Stimulated activated CD8-positive, alpha-beta memory T cell treated with anti-CD3 and anti-CD28 coated beads, Interleukin-7, amount 100 ng/mL, for 48 hours (primary cell): Measurements from ENCODE around the gene RESF1.

Source experiments
- DNase-seq, 2 donors: peaks; one replicate each; pipeline ENCODE4 v3.0.0-alpha.2; 2020; ENCODE audit warnings: low read depth in 1 of 2; ENCODE audit errors: extremely low read depth in 1 of 2

RESF1 gene

DNA sequence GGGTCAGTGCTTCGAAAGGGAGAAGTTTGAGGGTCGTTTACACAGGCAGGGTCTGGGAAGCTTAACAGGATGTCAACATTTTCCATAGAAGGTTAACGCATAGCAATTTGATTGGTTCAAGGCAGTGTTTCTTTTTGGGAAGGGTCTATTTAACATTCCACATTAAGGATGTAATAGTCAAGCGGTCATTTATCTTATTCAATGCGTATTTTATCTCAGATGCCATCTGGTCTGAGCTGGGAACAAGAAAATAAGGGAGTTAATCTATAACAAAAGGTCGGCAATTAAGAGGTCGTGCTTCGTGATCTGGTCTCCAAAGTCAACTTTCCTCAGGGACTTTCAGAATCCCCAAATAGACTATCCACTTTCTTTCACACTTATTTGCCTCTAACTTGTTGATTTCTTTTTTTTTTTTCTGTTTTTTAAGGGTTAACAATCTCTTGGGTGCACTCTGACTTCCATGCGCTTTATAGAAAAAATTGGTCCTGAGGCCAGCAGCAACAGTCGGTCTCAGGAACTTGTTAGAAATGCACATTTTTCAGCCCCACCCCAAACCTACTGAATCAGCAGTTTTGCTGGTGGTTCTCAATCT lies 550 bp upstream of the RESF1 start:
- DNase-seq = no peak

- DNase-seq = peak; percentile 39 to 41
Measured at GRCh38 chr12:31959701-31960391, 631 bp downstream of the RESF1 start.

DNA sequence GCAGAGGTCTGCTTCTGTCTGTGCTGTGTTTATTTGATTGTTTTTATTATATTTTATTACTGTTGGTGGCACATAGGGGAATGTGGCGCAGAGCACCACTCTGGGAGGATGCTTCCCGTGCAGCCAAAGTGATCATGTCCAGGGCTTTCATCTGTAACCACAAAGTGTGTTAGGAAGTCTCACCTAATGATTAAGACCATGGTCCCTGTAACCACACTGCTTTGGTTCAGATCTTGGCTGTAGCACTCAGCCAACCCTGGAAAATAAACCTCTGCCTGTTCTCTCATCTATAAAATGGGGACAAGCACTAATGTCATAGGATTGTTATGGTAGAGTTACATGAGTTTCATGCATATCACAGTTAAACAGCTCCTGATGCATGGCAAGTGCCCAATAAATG lies 1.9 kb downstream of the RESF1 start:
- no peak for DNase-seq

GRCh38 chr12:31962076-31962475 lies 2.9 kb downstream of the RESF1 start:
- DNase-seq = no peak

DNA sequence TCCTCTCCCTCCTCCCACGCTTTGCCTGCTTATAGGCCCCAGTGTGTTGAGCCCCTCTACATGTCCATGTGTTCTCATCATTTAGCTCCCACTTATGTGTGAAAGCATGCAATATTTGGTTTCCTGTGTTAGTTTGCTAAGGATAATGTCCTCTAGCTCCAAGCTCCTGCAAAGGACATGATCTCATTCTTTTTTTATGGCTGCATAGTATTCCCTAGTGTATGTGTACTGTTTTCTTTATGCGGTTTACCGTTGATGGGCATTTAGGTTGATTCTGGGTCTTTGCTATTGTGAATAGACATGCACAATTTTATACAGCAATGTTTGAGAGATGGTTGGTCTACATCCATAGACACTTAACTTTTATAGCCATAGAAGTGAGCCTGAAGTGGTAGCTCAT lies 5.1 kb downstream of the RESF1 start:
- DNase-seq = no peak

GRCh38 chr12:31965090-31965489 lies 5.9 kb downstream of the RESF1 start:
- no peak for DNase-seq

DNA sequence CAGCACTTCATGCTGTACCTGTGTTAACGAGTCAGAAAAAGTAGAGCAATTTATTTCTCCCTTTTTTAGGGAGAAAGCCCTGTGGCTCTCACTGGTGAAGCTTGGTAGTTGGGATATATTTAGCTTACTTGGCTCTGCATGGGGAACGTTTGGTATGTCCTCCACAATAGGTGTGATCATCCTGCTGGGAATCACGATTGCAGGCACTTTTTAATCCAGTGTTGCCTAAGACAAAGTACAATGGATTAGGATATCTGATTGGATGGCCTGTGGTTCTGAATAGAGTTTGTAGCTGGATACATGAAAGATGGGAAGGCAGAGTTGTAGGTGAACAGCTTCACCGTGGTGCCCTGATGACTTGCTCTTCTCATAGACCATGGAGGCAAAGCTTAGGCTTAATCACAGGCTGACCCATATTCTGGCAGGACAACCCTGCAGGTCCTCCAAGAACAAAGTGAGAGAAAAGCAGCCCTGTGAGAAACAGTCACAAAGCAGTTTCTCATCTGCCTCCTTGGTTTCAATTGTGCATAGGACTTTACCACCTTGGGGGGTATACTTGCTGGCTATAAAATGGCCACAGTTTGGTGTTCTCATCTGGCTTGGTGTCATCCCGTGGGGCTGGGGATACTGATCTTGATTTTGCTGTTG lies 7.5 kb downstream of the RESF1 start:
- no peak for DNase-seq

DNA sequence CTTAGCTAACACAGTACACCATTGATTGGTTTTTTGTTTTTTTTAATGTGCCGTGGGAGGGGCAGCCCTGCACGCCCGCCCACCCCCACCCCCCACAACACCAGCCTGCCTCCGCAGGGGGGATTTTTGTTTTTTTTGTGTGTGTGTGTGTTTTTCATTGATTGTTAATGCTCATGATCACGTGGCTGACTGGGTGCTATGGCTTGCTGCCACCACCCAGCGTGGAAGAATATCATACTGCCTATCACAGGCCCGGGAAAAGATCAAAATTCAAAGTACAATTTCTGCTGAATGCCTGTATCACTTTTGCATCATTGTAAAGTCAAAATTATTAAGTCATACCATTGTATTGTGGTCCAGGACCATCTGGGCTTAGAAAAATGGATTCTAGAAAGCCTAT lies 8.3 kb downstream of the RESF1 start:
- no peak for DNase-seq

GRCh38 chr12:31970199-31970598 lies 11.0 kb downstream of the RESF1 start:
- DNase-seq = no peak

DNA sequence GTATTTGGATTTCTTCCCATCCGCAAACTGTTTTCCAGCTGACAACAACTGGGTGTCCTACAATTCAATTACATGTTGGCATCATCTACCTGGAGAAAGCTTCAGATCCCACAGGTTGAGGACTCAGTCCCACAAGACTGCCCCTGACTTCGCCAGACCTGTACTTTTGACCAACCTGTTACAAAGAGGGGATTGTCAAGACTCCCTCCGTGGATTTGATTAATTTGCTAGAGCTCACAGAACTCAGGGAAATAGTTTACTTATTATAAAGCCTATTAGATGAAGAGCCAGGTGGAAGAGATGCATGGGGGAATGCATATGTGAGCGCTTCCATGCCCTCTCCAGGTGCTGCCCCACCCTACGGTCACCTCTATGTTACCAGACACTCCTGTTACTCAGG lies 14.6 kb downstream of the RESF1 start:
- DNase-seq = no peak

GRCh38 chr12:31974673-31975072 lies 15.5 kb downstream of the RESF1 start:
- DNase-seq = no peak

DNA sequence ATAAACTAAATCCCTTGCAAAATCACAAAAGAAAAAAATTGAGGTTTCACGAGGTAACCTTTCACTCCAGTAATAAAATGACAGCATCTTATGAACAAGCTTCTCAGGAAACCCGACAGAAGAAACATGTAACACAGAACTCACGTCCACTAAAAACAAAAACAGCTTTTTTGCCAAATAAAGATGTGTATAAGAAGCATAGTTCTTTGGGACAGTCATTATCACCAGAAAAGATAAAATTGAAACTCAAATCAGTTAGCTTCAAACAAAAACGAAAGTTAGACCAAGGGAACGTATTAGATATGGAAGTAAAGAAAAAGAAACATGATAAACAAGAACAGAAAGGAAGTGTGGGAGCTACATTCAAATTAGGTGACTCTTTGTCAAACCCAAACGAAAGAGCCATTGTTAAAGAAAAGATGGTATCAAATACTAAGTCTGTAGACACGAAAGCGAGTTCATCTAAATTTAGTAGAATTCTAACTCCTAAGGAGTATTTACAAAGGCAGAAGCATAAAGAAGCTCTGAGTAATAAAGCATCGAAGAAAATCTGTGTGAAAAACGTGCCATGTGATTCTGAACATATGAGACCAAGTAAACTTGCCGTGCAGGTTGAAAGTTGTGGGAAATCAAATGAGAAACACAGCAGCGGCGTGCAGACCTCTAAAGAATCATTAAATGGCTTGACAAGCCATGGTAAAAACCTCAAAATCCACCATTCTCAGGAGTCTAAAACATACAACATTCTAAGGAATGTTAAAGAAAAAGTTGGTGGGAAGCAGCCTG lies 25.8 kb downstream of the RESF1 start:
- no peak for DNase-seq

GRCh38 chr12:31985832-31986231 lies 26.6 kb downstream of the RESF1 start:
- no peak for DNase-seq

DNA sequence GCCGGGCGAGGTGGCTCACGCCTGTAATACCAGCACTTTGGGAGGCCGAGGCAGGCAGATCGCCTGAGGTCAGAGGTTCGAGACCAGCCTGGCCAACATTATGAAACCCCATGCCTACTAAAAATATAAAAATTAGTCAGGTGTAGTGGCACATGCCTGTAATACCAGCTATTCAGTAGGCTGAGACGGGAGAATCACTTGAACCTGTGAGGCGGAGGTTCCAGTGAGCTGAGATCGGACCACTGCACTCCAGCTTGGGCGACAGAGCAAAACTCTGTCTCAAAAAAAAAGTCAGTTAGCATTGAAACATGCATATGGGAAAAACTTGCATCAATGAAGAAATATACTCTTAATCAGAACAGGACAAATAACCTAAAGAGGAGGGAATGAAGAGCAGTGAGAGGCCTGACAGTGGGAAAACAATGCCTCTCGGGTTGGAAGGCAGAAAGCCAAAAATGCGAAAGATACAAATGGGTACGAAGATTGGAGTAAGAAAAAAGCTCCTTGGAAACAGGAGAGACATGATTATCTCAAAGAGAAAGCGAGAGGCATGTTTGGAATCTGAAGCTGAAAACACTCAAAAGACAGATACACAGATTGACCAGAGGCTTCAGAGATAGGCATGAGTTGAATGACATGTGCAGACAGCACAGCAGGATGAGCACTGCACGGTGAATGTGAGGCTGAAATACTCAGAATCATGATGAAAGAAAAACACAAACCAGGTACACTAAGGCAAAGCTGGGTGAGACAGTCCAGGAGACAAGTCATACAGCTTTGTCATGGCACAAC lies 30.6 kb downstream of the RESF1 start:
- DNase-seq = no peak

DNA sequence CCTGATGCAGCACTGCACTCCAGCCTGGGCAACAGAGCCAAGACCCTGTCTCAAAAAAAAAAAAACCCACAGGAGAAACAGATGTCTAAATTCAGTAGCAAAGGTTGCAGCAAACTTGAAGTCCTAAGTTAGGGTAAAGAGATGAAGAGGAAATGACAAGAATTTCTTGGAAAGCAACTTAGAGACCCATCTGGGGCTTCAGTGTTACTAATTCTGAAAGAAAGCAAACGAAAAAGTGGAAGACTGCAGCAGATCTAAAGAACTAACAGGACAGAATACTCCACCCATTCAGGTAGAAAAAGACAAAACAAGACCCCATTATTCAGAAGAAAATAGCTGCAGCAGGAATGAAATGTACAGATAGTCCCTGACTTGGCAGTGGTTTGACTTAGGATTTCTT lies 31.9 kb downstream of the RESF1 start:
- DNase-seq = no peak

GRCh38 chr12:31991815-31992214 lies 32.6 kb downstream of the RESF1 start:
- DNase-seq = no peak

GRCh38 chr12:31999692-32000091 lies 40.5 kb downstream of the RESF1 start:
- no peak for DNase-seq

DNA sequence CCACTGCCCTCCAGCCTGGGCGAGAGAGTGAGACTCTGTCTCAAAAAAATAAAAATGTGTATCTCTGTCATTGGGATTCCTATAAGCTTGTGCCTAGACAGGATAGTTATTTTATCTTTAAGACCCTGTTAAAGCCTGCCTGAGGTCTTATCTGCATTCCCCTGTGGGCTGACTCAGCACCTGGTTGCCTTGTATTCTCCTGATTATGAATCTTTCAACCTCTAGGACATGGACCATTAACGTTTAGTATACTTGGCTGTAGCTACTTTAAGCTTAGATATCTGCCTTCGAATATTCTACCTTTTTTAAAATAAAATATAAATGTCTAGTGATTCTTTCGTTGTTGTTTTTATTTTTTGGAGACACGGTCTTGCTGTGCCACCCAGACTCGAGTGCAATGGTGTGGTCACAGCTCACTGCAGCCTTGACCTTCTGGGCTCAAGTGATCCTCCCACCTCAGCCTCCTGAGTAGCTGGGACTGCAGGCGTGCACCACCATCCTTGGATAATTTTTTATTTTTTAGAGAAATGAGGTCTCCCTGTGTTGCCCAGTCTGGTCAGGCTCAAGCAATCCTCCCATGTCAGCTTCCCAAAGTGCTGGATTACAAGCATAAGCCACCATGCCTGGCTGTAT lies 41.3 kb downstream of the RESF1 start:
- DNase-seq = no peak

DNA sequence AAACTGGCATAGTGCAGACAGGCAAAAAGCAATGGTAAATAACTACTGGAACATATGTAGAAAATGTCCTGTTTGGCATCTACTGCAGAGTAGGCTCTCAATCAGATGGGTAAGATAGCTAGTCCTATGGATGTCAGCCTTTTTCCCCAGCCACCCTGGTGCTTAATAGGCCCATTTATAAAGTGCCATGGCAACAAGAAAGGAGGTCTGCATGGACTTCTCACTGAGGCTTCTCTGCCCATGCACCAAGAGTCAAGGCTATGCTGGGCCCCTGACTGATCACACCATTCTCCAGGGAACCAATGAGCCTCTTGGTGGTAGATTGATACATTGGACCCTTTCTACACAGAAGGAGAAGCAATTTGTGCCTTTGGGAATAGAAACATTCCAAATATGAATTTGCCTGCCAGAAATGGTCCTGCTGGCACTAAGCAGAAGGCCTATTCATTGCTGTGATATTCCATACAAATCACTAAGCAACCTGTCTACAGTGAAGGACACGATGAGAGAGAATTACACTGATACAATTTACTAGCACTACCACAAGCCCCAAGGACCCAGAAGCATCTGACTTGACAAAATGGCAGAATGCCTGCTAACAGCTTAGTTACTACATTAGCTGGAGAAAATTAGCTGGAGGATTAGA lies 43.8 kb downstream of the RESF1 start:
- no peak for DNase-seq

DNA sequence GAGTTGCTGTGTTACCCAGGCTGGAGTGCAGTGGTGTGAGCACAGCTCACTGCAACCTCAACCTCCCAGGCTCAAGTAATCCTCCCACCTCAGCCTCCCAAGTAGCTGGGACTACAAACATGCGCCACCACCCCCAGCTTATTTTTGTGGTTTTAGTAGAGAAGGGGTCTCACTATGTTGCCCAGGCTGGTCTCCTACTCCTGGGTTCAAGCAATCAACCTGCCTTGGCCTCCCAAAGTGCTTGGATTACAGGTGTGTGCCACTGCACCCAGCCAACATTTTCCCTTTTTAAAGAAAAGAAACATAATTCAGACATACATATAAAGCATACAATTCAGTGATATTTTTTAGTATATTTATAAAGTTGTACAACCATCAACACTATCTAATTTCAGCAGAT lies 44.4 kb downstream of the RESF1 start:
- DNase-seq = no peak
